HG03378 (cell line): ENCODE measurements around the gene FPR3.
"Not testable (repeated sequence)": the region's sequence is repeated elsewhere in the genome, so short reads cannot be mapped to it uniquely, and the experiment has no call there.

Experiments used
- ATAC-seq: cut with Tn5 transposase; IDR thresholded peaks from one replicate; pipeline ENCODE4 v1.9.1; 2021; ENCODE audit warnings: mild to moderate bottlenecking, moderate library complexity; ENCODE audit not compliant: unreplicated experiment

The FPR3 gene

GRCh38 chr19:51805396-51805795 lies 10.4 kb downstream of the FPR3 start:
- ATAC-seq: not testable (repeated sequence)

GRCh38 chr19:51806571-51806970 lies 11.6 kb downstream of the FPR3 start:
- ATAC-seq: not testable (repeated sequence)

GRCh38 chr19:51807111-51807701 lies 12.2 kb downstream of the FPR3 start:
- no peak for ATAC-seq

- no peak for ATAC-seq
Measured at GRCh38 chr19:51807925-51808324, 13.0 kb downstream of the FPR3 start.

- ATAC-seq: no peak
Measured at GRCh38 chr19:51808333-51808986, 13.5 kb downstream of the FPR3 start.

- ATAC-seq: no peak
Measured at GRCh38 chr19:51809787-51810186, 14.8 kb downstream of the FPR3 start.

GRCh38 chr19:51810223-51810622 lies 15.3 kb downstream of the FPR3 start:
- no peak for ATAC-seq

GRCh38 chr19:51811344-51811743 lies 16.4 kb downstream of the FPR3 start:
- ATAC-seq: no peak

GRCh38 chr19:51815043-51815442 lies 20.1 kb downstream of the FPR3 start:
- no peak for ATAC-seq

GRCh38 chr19:51816711-51817110 lies 21.8 kb downstream of the FPR3 start:
- ATAC-seq: no peak

GRCh38 chr19:51820011-51820410 lies 25.1 kb downstream of the FPR3 start:
- no peak for ATAC-seq

GRCh38 chr19:51820831-51821446 lies 26.0 kb downstream of the FPR3 start:
- ATAC-seq: no peak

GRCh38 chr19:51821456-51821855 lies 26.5 kb downstream of the FPR3 start:
- ATAC-seq: no peak

GRCh38 chr19:51821921-51822320 lies 27.0 kb downstream of the FPR3 start:
- ATAC-seq: no peak

- ATAC-seq: no peak
Measured at GRCh38 chr19:51822325-51822724, 27.4 kb downstream of the FPR3 start.

- ATAC-seq: no peak
Measured at GRCh38 chr19:51822946-51823345, 28.0 kb downstream of the FPR3 start.

GRCh38 chr19:51824281-51825005 lies 29.5 kb downstream of the FPR3 start:
- no peak for ATAC-seq

- ATAC-seq: no peak
Measured at GRCh38 chr19:51830274-51830673, 35.3 kb downstream of the FPR3 start.

- ATAC-seq: no peak
Measured at GRCh38 chr19:51837145-51837544, 42.2 kb downstream of the FPR3 start.

- ATAC-seq: no peak
Measured at GRCh38 chr19:51861870-51862622, 67.1 kb downstream of the FPR3 start.

GRCh38 chr19:51873097-51873496 lies 78.1 kb downstream of the FPR3 start:
- no peak for ATAC-seq
